GM21717 (cell line): ENCODE results near the gene KCNJ4.

Source experiments
- ATAC-seq: cut with Tn5 transposase; IDR thresholded peaks from one replicate; pipeline ENCODE4 v1.9.1; 2021; ENCODE audit warnings: mild to moderate bottlenecking, moderate library complexity; ENCODE audit not compliant: unreplicated experiment

Gene KCNJ4

DNA sequence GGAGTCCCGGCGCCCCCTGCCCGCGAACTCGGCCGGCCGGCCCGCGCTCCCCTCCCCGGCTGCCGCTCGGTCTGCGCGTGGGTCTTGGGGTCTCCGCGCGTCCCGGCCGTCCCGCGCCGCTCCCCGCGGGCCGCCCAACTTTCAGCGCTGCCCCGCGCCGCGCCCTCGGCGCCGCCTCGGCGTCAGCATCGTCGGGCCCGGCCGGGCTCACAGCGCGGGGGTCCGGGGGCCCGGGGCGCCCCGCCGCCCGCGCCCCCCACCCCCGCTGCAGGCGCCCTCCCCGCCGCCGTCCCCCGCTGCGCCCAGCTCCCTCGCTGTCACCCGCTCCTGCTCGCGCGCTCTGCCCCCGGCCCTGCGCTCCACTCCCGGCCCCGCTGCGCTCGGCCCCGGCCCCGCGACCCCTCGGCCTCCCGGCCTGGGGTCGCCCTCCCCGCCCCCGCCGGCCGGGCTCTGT is at the start of gene KCNJ4:
TSS of gene KCNJ4 (minus strand) at position 124 of the 454 bp plus-strand sequence. CDS start 27,067 bp downstream, outside the sequence.
- no peak for ATAC-seq

GRCh38 chr22:38503021-38503420 is 48.0 kb upstream of the KCNJ4 start:
- no peak for ATAC-seq

DNA sequence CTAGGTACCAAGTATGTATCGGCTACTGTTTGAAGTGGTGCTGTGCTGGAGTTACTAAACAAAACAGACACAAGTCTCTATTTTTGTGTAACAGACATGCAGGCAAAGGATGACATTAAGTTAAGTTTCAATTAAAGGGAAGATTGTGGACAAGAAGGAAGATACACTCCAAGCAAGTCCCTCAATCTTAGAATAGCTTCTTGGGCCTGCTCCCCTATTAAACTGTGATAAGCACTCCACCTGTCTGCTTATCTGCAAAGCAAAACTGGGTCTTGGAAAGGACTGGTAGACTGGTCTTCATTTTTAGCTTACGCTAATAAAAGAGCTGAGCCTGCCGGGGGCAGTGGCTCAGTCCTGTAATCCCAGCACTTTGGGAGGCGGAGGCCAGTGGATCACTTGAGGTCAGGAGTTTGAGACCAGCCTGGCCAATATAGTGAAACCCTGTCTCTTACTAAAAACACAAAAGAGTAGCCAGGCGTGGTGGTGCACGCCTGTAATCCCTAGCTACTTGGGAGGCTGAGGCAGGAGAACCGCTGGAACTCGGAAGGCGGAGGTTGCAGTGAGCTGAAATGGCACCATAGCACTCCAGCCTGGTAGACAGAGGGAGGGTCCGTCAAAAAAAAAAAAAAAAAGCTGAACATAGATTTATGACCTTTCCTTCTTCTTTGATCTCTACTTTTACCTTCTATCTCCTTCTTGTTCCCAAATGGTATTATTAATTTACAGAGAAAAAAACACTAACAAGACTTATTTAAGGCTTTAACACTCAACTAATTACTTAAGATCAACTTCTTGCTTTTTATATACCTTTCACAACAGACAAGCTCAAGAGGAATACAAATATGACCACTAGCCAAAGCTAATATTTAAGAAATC is 47.0 kb upstream of the KCNJ4 start:
- ATAC-seq = no peak

DNA sequence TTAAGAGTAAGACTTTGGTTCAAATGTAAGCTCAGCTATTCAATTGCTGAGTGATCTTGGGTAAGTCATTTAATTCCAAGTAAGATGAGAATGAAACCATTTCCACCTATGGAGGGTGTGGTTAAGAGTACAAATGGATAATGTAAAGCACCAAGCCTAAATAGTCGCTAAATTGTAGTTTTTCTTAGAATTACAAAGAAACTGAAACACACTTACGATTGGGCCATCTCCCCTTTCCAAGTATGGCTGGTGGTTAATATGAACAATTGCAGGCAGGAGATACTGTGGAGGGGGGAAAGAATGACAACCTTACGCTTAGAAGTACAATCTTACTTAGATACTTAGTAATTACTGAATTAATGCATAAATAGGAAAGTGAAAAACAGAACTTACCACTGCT is 42.9 kb upstream of the KCNJ4 start:
- ATAC-seq = no peak

GRCh38 chr22:38494939-38495338 is 39.9 kb upstream of the KCNJ4 start:
- ATAC-seq = no peak

DNA sequence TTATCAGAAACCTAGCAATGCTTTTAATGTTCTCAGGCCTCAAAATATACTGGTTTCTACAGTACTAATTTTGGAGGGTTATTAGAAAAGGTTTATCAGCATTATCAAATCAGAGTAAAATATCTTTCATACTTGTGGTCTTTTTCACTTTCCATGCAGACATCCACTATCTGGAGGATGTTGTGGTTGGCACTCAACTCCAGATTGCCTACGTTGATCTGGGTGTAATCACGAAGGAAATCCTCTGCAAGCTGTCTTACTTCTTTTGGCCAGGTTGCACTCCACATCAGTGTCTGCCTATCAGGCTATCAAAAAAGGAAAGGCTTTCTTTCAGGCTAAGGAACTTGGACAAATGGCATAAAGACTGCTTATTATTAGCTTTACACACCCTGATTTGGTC is 39.5 kb upstream of the KCNJ4 start:
- no peak for ATAC-seq

- ATAC-seq = no peak
These were observed 36.8 kb upstream of the KCNJ4 start for GRCh38 chr22:38491707-38492348.

GRCh38 chr22:38490915-38491314 is 35.9 kb upstream of the KCNJ4 start:
- ATAC-seq = no peak

GRCh38 chr22:38490475-38490874 is 35.5 kb upstream of the KCNJ4 start:
- no peak for ATAC-seq

DNA sequence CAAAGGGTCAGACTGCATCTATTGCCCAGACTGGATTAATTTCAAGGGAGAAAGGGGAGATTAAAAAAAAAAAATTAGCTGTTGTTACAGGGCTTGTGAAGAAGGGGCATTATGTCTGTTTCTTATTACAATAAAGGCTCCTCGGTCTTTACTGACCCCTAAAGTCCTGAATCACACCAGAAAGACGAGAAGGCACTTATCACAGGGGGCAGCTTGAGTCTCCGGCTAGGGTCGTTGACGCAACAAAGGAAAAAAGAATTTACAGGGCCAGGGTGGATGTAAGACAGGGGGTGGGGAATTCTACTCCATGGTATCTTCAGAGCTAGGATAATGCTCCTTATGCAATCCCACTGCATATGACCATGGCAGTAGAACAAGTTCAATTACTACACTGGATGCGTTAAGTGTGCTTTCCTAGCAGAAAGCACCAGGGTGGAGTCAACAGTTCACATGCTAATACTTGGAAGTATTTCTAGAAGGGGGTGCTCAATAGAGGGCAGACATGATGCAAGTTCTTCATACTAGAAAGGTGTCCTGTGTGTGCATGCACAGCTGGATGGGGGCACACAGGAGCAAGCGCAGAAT is 34.7 kb upstream of the KCNJ4 start:
- ATAC-seq = no peak

DNA sequence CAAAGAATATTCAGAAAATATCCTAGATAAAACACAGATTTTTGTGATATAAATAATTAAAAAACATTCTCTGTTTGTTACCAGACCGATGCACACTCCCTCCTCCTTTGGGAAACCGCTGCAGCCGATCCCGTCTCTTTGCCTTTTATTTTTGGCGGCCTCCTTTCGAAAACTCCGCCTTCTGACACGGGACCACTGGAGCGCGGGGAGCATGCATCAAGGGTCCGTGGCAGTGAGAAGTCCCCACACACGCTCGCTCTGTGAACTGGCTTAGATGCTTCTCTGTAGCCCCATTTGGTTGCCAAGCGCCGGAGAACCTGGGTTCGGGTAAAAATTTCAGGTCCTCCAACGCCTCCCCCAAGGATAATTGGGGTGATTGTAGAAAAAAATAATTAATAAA is 34.1 kb upstream of the KCNJ4 start:
- ATAC-seq = no peak

GRCh38 chr22:38487946-38488345 is 32.9 kb upstream of the KCNJ4 start:
- ATAC-seq = no peak

DNA sequence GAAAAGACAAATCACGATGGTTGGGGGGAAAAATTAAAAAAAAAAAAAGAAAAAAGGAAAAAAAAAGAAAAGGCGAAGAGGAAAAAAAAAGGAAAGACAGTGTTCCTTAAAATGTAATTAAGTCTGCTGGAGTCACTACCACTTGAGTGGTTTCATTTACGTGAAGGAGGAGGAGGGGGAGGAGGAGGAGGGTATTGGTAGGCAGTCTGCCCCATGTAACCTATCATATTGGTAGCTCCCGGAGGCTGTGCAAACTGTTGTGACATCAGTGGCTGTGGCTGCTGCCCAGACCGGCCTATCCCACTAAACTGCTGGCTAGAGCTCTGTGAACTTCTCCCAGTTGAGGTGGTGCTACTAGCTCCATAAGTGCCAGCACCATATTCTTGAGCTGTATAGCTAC is 30.8 kb upstream of the KCNJ4 start:
- no peak for ATAC-seq

DNA sequence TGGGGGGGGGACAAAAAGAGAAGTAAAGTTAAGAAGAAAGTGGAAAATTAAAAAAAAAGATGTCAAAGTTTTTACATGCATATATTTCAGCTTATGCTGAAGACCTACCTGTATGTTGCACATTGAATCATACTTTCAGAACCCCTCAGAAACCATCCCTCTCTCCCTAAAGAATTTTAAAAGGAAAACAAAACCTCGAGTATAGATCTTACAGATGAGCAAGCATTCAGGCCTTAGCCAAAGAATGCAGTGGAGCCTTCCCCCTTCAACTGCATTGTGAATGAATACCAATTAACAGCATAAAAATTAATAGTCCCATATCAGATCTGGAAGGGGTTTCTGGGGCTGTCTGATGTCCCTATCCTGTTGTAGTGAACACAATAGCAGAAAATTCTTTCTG is 29.2 kb upstream of the KCNJ4 start:
- no peak for ATAC-seq

DNA sequence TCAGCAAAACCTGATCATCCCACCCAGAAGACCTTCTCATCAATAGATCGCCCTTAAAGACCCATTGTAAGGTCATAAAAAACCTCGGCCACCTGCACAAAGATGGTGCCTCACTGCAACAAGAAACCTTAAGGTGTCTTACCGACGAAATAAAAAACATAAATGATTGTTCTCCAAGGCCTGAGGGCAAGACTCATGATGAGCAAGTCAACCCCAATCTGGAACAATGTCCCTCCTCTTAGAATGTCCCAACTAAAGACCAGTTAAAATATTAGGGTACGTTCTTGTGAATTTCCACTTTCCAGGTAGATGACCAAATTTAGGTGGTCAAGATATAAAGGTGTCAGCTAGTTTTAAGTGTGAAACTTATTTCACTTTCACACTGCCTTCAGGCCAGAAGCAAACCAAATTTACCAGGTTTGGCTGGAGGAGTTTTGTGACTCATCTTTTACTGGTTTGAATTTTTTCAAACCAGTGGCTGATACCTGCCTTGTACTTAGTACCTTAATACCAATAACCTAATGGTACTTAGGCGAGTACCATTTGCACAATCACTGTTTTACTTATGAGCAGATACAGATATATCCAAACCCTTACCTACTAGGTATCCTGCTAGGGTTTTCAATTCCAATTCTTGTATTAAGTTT is 27.8 kb upstream of the KCNJ4 start:
- ATAC-seq = no peak

- ATAC-seq = no peak
These were observed 26.9 kb upstream of the KCNJ4 start for GRCh38 chr22:38481871-38482332.

GRCh38 chr22:38481162-38481870 is 26.3 kb upstream of the KCNJ4 start:
- no peak for ATAC-seq

DNA sequence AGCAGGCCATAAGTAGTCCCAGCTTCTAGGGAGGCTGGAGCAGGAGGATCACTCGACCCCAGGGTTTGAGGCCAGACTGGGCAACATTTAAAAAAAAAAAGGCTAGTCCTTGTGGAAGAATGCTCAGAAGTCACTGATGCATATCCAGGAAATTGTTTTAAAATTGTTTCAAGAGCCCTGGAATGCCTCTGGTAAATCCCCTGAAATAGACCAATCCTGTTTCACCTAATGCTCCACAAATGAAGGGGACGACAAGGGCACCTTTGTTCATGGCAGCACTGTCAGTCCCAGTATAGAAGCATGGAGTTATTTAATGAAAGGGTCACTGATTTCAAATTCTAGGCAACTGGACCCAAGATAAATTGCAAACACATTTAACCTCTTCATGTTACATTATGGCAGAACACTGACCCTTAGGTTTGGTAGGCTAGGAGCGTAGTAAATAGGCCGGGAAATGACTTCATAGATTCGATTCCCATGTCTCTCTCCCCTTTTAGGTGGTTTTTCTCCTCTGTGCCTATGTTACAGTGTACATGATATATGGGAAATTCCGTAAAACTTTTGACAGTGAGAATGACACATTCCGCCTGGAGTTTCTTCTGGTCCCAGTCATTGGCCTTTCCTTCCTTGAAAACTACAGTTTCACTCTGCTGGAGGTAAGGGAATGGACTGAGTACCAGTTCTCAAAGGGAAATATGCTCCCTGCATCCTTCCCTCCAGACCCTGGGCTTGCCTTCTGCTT is 24.3 kb upstream of the KCNJ4 start:
- ATAC-seq = no peak

GRCh38 chr22:38477585-38477984 is 22.6 kb upstream of the KCNJ4 start:
- no peak for ATAC-seq

DNA sequence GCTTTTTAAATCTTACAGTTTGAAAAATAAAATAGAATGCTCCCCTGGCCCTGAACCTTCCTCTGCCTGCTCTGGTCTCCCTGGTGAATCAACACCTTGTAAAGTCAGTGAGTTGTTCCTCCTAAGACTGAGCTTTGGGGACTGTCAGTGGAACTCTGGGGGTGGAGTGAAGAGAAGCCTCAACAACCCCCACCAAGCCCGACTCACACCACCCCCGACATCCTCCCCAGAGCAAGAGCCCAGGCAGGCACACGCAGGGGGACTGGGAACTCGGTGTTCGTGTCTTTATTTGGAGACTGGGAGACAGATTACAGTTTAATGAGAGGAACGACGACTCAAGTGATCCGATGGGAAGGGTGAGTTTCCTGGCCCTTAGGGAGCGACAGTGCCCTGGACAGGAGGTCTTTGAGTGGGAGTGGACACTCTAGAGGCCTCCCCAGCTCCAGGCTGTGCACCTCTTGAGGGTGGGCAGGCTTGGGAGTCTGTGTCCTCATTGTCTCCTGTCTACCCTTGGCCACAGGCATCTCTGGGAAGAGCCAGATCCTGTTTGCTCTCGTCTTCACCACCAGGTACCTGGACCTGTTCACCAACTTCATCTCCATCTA is 19.1 kb upstream of the KCNJ4 start:
- no peak for ATAC-seq
